Endothelial cell of umbilical vein (primary cell): Measurements from ENCODE around the gene PGAP3.

ENCODE experiments used
- EZH2 ChIP-seq: IDR thresholded peaks from 2 replicates; pipeline ENCODE4 v1.6.1; 2012; ENCODE audit warnings: borderline replicate concordance, low read depth, mild to moderate bottlenecking, moderate library complexity, low read length, inconsistent platforms; ENCODE audit not compliant: severe bottlenecking
- GATA2 ChIP-seq: IDR thresholded peaks from 2 replicates; pipeline ENCODE4 v1.7.0; 2011; ENCODE audit warnings: low read depth, mild to moderate bottlenecking, moderate library complexity, mixed read lengths, low read length; ENCODE audit not compliant: insufficient read length, insufficient read depth
- JUN ChIP-seq: IDR thresholded peaks from 2 replicates; pipeline ENCODE4 v1.6.1; 2011; ENCODE audit warnings: borderline replicate concordance, low read depth; ENCODE audit not compliant: insufficient read length, insufficient read depth
- MYC ChIP-seq: IDR thresholded peaks from one replicate; pipeline ENCODE4 v1.6.1; 2011; ENCODE audit warnings: mild to moderate bottlenecking, low read depth, low read length
- POLR2A ChIP-seq: IDR thresholded peaks from 2 replicates; pipeline ENCODE4 v1.6.1; 2012; ENCODE audit warnings: low read depth, mild to moderate bottlenecking, control low read depth, low read length
- POLR2AphosphoS5 ChIP-seq: IDR thresholded peaks from 2 replicates; pipeline ENCODE4 v1.6.1; 2012; ENCODE audit warnings: low read depth, mild to moderate bottlenecking, control low read depth, low read length, moderate library complexity; ENCODE audit not compliant: insufficient read depth
- TF ChIP-seq, protein P1 (sequence below), 2 donors: IDR thresholded peaks; 1 replicate in 1 of 2; 2 replicates in 1 of 2; pipeline ENCODE4 v1.5.1; 2011; ENCODE audit warnings: low read length in 2 of 2, mild to moderate bottlenecking in 2 of 2, moderate library complexity in 2 of 2, control low read depth in 1 of 2, inconsistent platforms in 1 of 2, low read depth in 1 of 2; ENCODE audit not compliant: insufficient read depth in 1 of 2; ENCODE audit errors: extremely low read depth in 1 of 2

DNA sequence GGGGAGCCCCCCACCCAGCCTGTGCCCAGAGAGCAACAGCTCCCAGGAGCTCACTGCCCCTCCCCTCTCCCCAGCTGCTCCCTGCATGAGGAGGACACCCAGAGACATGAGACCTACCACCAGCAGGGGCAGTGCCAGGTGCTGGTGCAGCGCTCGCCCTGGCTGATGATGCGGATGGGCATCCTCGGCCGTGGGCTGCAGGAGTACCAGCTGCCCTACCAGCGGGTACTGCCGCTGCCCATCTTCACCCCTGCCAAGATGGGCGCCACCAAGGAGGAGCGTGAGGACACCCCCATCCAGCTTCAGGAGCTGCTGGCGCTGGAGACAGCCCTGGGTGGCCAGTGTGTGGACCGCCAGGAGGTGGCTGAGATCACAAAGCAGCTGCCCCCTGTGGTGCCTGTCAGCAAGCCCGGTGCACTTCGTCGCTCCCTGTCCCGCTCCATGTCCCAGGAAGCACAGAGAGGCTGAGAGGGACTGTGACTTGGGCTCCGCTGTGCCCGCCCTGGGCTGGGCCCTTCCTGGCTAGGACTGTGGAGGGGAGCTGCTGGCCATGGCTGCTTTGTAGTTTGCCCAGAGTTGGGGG lies 22.1 kb downstream of the PGAP3 start:
- TF ChIP-seq, protein P1, sequence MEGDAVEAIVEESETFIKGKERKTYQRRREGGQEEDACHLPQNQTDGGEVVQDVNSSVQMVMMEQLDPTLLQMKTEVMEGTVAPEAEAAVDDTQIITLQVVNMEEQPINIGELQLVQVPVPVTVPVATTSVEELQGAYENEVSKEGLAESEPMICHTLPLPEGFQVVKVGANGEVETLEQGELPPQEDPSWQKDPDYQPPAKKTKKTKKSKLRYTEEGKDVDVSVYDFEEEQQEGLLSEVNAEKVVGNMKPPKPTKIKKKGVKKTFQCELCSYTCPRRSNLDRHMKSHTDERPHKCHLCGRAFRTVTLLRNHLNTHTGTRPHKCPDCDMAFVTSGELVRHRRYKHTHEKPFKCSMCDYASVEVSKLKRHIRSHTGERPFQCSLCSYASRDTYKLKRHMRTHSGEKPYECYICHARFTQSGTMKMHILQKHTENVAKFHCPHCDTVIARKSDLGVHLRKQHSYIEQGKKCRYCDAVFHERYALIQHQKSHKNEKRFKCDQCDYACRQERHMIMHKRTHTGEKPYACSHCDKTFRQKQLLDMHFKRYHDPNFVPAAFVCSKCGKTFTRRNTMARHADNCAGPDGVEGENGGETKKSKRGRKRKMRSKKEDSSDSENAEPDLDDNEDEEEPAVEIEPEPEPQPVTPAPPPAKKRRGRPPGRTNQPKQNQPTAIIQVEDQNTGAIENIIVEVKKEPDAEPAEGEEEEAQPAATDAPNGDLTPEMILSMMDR (IDR thresholded peaks at IDR 0.05; ENCODE audit: extremely low read depth in 1 of 2, insufficient read depth in 1 of 2, low read depth in 1 of 2, low read length in 2 of 2) = no peak
- no peak for TF ChIP-seq POLR2A
- no peak for TF ChIP-seq GATA2
- TF ChIP-seq POLR2AphosphoS5 = no peak
- no peak for TF ChIP-seq EZH2
- no peak for TF ChIP-seq MYC
- TF ChIP-seq JUN = no peak
